ENCODE measurements around the gene ICOSLG. TPM values are rescaled to one million over a fixed set of nuclear protein-coding genes. Genes with fewer than 3 reads are reported as not detected.
"Not testable (repeated sequence)": the region's sequence is repeated elsewhere in the genome, so short reads cannot be mapped to it uniquely, and the experiment has no call there.

Gene ICOSLG
- total RNA-seq, 1 donor from 2014 or later = 1.2 TPM

DNA sequence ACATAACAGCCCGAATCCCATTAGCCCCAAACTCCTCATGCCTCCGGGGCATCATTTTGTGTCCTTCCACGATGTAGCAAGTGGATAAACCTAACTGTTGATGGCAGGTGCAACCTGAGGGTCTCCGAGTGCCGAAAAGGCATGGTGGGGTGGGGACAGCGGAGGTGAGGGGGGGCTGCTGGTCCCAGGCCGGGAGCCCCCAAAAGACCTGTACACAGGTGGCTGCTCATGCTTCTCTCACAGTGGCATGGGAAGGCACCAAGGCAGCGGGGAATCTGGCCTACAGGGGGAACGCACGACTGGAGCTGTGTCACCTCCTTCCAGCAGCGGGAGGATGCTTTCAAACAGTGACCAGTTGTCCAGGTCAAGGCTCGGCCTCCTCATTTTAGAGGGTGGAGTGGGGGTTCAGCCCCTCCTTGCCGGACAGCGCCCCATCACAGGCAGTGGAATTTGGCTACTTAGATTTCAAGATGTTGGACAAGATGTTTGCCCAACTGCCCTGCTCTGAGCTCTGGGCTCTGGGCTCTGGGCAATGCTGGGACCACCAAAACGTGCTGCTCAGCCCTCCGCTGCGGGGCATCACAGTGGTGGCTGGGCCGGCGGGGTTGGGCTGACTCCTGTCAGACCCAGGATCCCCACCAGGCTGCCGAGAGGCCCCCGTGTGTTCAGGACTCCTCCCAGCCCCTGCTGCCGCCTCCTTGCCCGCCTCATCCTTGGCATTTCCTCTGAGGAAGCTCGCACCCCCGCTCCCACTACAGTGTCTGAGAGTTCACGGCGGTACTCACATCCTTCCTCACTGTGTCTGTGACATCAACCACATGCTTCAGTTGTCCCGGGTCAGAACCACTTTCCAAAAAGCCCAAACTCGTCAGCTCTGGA, 13.3 kb upstream of the ICOSLG start:
- Mint-ChIP-seq H3K9me3 (ENCODE audit: unreplicated experiment) (no peaks in the 10 kb centered on the region), H3K27me3 (ENCODE audit: unreplicated experiment) (no peaks in the 10 kb centered on the region), H3K4me3 (ENCODE audit: unreplicated experiment) (no peak overlapping the region), H3K27ac (ENCODE audit: unreplicated experiment) (no peak overlapping the region), H3K36me3 (ENCODE audit: low read depth, unreplicated experiment) (no peaks in the 10 kb centered on the region), H3K4me1 (ENCODE audit: unreplicated experiment) (peaks cover 3% of the 10 kb centered on the region)
- TF ChIP-seq, protein P1, sequence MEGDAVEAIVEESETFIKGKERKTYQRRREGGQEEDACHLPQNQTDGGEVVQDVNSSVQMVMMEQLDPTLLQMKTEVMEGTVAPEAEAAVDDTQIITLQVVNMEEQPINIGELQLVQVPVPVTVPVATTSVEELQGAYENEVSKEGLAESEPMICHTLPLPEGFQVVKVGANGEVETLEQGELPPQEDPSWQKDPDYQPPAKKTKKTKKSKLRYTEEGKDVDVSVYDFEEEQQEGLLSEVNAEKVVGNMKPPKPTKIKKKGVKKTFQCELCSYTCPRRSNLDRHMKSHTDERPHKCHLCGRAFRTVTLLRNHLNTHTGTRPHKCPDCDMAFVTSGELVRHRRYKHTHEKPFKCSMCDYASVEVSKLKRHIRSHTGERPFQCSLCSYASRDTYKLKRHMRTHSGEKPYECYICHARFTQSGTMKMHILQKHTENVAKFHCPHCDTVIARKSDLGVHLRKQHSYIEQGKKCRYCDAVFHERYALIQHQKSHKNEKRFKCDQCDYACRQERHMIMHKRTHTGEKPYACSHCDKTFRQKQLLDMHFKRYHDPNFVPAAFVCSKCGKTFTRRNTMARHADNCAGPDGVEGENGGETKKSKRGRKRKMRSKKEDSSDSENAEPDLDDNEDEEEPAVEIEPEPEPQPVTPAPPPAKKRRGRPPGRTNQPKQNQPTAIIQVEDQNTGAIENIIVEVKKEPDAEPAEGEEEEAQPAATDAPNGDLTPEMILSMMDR (IDR thresholded peaks at IDR 0.05; ENCODE audit: unreplicated experiment) = no peak
- no peak for DNase-seq (ENCODE audit: low spot score)

DNA sequence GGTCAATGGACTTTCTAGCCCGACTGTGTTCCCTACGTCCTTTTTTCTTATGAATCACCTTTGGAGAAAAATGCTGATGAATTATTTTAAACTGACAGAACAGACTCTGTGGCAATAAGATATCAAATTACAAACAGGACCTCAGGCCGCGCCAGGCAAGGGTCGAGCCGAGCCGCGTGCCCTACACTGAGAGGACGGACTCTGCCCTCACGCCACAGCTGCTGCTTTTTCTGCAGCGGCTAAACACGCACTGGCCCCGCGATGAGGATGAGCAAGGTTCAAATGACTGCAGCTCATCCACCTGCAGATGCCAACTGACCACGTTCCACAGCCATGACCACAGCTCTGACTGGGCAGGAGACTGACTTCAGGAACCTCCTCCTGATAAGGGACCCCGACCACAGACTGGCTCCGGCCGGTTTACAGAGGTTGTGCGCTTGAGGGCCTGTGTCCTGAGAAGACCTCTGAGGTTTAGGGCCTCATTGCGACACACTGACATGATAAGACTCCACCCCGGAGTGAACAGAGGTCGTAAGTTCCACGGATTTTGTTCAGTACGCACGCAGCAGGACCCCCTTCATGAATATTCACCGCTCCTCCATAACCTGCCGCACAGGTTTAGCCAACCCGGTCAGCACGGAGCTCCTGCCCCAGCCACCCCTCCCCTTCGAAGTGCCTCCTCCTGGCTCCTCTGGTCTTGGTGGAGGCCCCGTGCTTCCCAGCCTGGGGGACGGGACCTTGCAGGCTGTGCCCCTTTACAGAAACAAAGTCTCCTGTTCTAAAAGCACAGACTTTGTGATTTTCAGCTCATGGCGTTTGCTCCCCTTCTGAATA, 8.7 kb upstream of the ICOSLG start:
- DNase-seq (ENCODE audit: low spot score); H3K9me3 Mint-ChIP-seq (ENCODE audit: unreplicated experiment); H3K36me3 Mint-ChIP-seq (ENCODE audit: low read depth, unreplicated experiment); H3K27me3 Mint-ChIP-seq (ENCODE audit: unreplicated experiment); H3K4me1 Mint-ChIP-seq (ENCODE audit: unreplicated experiment); H3K4me3 Mint-ChIP-seq (ENCODE audit: unreplicated experiment); H3K27ac Mint-ChIP-seq (ENCODE audit: unreplicated experiment): not testable (repeated sequence)

DNA sequence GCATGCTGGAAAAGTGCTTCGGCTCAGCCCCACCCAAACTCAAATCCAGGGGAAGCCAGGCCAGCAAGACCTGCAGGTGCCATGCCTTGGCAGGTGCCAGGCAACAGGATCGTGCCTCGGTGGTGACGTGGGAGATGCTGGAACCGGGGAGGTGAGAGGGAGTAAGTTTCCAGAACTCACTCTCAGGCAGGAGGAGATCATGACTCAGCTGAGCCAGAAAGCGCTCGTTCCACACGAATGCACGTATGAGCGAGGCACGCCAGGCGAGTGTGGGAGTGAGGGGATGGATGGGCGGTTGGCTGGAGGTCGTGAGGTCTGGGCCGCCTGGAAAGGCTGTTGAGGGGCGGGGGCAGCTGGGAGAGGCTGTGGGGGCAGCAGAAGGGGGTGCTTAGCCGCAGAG, 7.2 kb upstream of the ICOSLG start:
- H3K4me1 Mint-ChIP-seq (ENCODE audit: unreplicated experiment); H3K27ac Mint-ChIP-seq (ENCODE audit: unreplicated experiment); H3K27me3 Mint-ChIP-seq (ENCODE audit: unreplicated experiment); H3K9me3 Mint-ChIP-seq (ENCODE audit: unreplicated experiment); DNase-seq (ENCODE audit: low spot score); H3K36me3 Mint-ChIP-seq (ENCODE audit: low read depth, unreplicated experiment); H3K4me3 Mint-ChIP-seq (ENCODE audit: unreplicated experiment): not testable (repeated sequence)

DNA sequence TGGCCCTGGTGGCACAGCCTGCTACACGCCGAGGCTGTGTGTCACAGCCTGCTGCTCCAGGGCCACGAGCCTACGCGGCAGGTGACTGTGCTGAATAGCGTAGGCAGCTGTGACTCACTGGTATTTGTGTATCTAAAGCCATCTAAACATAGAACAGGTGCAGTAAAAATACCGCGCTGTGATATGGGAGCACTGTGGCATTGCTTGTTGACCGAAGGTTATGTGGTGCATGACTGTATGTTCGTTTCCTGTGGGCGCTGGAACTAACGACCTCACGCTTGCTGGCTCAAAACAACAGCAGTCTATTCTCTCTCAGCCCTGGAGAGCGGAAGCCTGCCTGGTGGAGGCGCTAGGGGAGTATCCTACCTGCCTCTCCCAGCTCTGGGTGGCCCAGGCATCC, 3.2 kb upstream of the ICOSLG start:
- H3K9me3 Mint-ChIP-seq (ENCODE audit: unreplicated experiment); H3K4me3 Mint-ChIP-seq (ENCODE audit: unreplicated experiment); DNase-seq (ENCODE audit: low spot score); H3K4me1 Mint-ChIP-seq (ENCODE audit: unreplicated experiment); H3K27me3 Mint-ChIP-seq (ENCODE audit: unreplicated experiment); H3K27ac Mint-ChIP-seq (ENCODE audit: unreplicated experiment); H3K36me3 Mint-ChIP-seq (ENCODE audit: low read depth, unreplicated experiment): not testable (repeated sequence)

DNA sequence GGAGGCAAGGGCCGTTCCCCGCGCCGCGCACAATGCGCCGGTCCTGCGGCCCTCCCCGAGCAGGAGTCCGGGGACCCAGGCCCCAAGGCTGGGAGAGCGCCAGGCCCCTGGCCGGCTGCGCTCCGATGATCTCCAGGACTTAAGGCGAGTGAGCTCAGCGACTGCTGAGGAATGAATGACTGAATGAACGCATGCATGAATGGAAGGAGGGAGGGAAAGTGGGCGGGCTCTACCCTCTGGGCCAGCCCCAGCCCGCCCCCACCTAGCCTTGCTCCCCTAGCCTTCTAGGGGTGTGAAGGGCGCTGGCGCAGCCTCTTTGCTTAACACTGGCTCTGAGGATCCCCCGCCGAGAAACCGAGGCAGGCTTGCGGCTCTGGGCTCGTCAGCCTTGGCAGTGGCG, 538 bp upstream of the ICOSLG start:
- not testable (repeated sequence) for H3K27ac Mint-ChIP-seq (ENCODE audit: unreplicated experiment); H3K9me3 Mint-ChIP-seq (ENCODE audit: unreplicated experiment); H3K36me3 Mint-ChIP-seq (ENCODE audit: low read depth, unreplicated experiment); H3K4me1 Mint-ChIP-seq (ENCODE audit: unreplicated experiment); DNase-seq (ENCODE audit: low spot score); H3K27me3 Mint-ChIP-seq (ENCODE audit: unreplicated experiment); H3K4me3 Mint-ChIP-seq (ENCODE audit: unreplicated experiment)

DNA sequence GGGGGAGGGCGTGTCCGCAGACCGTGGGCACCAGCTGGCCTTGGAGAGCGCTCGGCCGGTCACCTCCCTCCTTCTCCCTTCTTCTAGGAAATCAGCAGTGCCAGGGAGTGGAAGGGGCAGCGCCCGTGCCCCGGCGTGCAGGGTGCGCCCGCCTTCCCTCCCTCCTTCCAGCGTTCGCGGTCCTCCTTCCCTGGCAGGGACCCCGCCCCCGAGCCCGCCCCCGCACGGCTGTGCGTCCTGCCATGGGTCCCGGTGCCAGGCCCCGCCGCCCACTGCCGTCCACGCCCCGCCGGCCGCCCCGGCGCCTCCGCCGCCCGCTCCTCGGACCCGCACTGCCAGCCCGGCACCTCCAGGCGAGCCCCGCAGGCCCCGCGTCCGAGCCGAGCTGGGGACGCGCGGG, 390 bp downstream of the ICOSLG start:
- not testable (repeated sequence) for H3K4me3 Mint-ChIP-seq (ENCODE audit: unreplicated experiment); H3K27me3 Mint-ChIP-seq (ENCODE audit: unreplicated experiment); H3K27ac Mint-ChIP-seq (ENCODE audit: unreplicated experiment); H3K9me3 Mint-ChIP-seq (ENCODE audit: unreplicated experiment); H3K4me1 Mint-ChIP-seq (ENCODE audit: unreplicated experiment); DNase-seq (ENCODE audit: low spot score); H3K36me3 Mint-ChIP-seq (ENCODE audit: low read depth, unreplicated experiment)

DNA sequence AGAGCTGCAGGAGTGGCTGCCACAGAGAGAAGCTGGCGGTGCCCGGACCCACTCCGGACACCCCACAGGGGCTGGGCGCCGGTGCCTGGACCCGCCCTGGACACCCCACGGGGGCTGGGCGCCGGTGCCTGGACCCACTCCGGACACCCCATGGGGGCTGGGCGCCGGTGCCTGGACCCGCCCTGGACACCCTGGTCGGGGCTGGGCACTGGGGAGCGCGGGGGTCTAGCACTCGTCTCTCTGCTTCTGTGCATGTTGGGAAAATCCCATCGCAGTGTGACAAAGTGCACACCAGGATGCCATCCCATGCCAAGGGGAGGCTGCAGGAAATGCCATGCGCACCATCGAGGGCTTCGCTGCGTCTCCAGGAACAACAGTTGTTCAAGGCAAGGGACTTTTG, 11.2 kb downstream of the ICOSLG start:
- not testable (repeated sequence) for H3K4me3 Mint-ChIP-seq (ENCODE audit: unreplicated experiment); H3K27ac Mint-ChIP-seq (ENCODE audit: unreplicated experiment); H3K36me3 Mint-ChIP-seq (ENCODE audit: low read depth, unreplicated experiment); H3K9me3 Mint-ChIP-seq (ENCODE audit: unreplicated experiment); DNase-seq (ENCODE audit: low spot score); H3K4me1 Mint-ChIP-seq (ENCODE audit: unreplicated experiment); H3K27me3 Mint-ChIP-seq (ENCODE audit: unreplicated experiment)

DNA sequence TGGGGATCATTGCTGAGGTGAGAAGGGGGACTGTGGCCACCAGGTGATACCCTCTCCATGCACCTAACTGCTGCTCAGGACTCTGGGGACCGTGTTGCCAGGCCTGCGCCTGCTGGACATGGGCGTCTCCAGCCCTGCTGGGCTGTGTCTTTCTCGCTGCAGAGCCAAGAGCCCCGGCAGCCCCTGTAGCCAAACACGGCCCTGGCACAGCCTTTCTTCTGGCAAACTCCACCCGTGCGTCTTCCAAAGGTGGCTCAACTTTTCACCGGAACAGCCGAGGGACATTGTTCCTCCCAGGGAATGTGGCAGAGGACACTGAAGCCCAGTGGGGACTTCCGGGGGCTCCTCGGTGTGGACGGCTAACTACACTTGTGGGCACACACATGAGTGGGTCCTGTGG, 12.6 kb downstream of the ICOSLG start:
- not testable (repeated sequence) for H3K4me3 Mint-ChIP-seq (ENCODE audit: unreplicated experiment)

DNA sequence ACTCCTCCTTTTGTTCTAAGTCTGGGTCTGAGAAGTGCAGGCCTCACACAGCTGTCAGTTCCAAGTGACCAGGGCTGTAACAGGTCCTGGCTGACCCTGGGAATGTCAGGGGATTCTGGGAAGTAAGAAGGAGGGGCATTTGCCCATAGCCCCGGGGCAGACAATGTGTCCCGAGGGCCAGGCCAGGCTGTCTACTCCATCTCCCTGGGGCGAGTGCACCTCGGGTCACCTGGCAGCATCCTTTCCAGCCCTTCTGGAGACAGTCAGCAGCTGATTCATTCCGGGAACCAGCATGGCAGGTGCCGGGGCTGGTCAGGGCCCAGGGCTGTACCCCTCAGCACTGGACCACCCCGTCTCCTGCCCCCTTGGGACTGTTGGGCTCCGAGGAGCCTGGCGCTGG, 13.1 kb downstream of the ICOSLG start:
- H3K27me3 Mint-ChIP-seq (ENCODE audit: unreplicated experiment); H3K4me3 Mint-ChIP-seq (ENCODE audit: unreplicated experiment); H3K27ac Mint-ChIP-seq (ENCODE audit: unreplicated experiment); H3K36me3 Mint-ChIP-seq (ENCODE audit: low read depth, unreplicated experiment); DNase-seq (ENCODE audit: low spot score); H3K4me1 Mint-ChIP-seq (ENCODE audit: unreplicated experiment); H3K9me3 Mint-ChIP-seq (ENCODE audit: unreplicated experiment): not testable (repeated sequence)

More for the DNA sequence above, 12.6 kb downstream of the ICOSLG start:
- H3K27me3 Mint-ChIP-seq (ENCODE audit: unreplicated experiment); H3K36me3 Mint-ChIP-seq (ENCODE audit: low read depth, unreplicated experiment); H3K4me1 Mint-ChIP-seq (ENCODE audit: unreplicated experiment); DNase-seq (ENCODE audit: low spot score); H3K27ac Mint-ChIP-seq (ENCODE audit: unreplicated experiment); H3K9me3 Mint-ChIP-seq (ENCODE audit: unreplicated experiment): not testable (repeated sequence)

DNA sequence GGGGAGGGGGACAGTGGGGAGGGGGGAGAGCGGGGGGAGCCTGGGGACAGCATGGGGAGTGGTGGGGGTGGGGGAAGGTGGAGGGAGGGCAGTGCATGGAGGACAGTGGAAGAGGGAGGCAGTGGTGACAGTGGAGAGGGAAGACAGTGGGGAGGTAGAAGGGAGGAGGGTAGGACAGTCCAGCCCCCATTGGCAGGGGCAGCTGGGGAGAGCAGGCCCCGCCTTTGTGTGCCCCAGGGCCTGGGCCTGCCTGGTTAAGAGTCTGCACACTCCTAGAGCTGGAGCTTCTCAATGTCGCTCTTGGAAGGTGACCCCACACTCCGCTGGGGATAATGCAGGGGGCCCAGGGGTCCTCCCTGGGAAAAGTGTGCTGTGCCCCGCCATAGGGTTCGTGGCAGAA, 15.1 kb downstream of the ICOSLG start:
- not testable (repeated sequence) for H3K36me3 Mint-ChIP-seq (ENCODE audit: low read depth, unreplicated experiment); H3K4me1 Mint-ChIP-seq (ENCODE audit: unreplicated experiment); H3K27me3 Mint-ChIP-seq (ENCODE audit: unreplicated experiment); H3K27ac Mint-ChIP-seq (ENCODE audit: unreplicated experiment); H3K9me3 Mint-ChIP-seq (ENCODE audit: unreplicated experiment); H3K4me3 Mint-ChIP-seq (ENCODE audit: unreplicated experiment); DNase-seq (ENCODE audit: low spot score)

DNA sequence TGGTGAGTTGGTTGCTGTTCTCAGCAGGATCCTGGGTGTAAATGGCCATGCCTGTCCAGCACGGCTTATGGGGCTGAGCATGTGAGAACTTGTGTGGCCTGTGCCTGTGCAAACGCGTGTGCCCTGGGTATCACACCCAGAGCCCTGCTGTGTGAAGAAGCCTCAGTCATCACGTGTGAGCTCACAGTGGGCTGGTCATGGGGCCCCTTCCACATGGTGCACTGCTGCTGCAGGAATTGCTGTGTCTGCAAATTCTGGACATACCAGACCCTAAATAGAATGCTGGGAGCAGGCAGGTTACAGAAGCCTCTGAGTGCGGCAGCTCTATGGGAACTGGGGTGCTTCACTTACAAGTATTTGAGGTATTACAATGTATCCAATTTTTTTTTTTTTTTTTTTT, 17.4 kb downstream of the ICOSLG start:
- H3K27me3 Mint-ChIP-seq (ENCODE audit: unreplicated experiment); H3K4me3 Mint-ChIP-seq (ENCODE audit: unreplicated experiment); DNase-seq (ENCODE audit: low spot score); H3K27ac Mint-ChIP-seq (ENCODE audit: unreplicated experiment); H3K9me3 Mint-ChIP-seq (ENCODE audit: unreplicated experiment); H3K4me1 Mint-ChIP-seq (ENCODE audit: unreplicated experiment); H3K36me3 Mint-ChIP-seq (ENCODE audit: low read depth, unreplicated experiment): not testable (repeated sequence)
